Right atrium auricular region (tissue), 2 donors: ENCODE data around the gene CDH16. TPM values are rescaled to one million over a fixed set of nuclear protein-coding genes. Genes with fewer than 3 reads are reported as not detected.

ENCODE experiments used
- DNase-seq: peaks from one replicate; pipeline ENCODE4 v3.0.0-alpha.2; 2019; ENCODE audit warnings: low spot score
- H3K27ac ChIP-seq, 2 donors: fragments of 200-600 bp; sonication (generic); 1 replicate in 1 of 2; 2 replicates in 1 of 2; pipeline ENCODE4 v1.5.1; 2016 to 2019
- H3K27me3 ChIP-seq, 2 donors: fragments of 200-600 bp; sonication (generic); one replicate each; pipeline versions ENCODE4 v1.5.1 to v1.6.0; 2017 to 2019
- H3K36me3 ChIP-seq: fragments of 200-600 bp; sonication (generic); one replicate; pipeline ENCODE4 v1.5.1; 2016
- H3K4me1 ChIP-seq, 2 donors: fragments of 200-600 bp; sonication (generic); one replicate each; pipeline versions ENCODE4 v1.5.1 to v1.6.0; 2017 to 2019
- H3K4me3 ChIP-seq, 2 donors: fragments of 200-600 bp; sonication (generic); 1 replicate in 1 of 2; 2 replicates in 1 of 2; pipeline ENCODE4 v1.5.1; 2017 to 2019; ENCODE audit warnings: mild to moderate bottlenecking in 1 of 2, moderate library complexity in 1 of 2
- H3K9me3 ChIP-seq, 2 donors: fragments of 200-600 bp; sonication (generic); one replicate each; pipeline ENCODE4 v1.5.1; 2019
- total RNA-seq, 2 donors: library from RNA; depleted of rRNA; stranded (reverse); fragments of >200 nt; gene quantifications; one replicate each; pipeline ENCODE4 v1.1.0, GENCODE V29; 2016
- TF ChIP-seq, protein P1 (sequence below), 2 donors: fragments of 200-600 bp; sonication (generic); IDR thresholded peaks; one replicate each; pipeline ENCODE4 v1.5.1; 2019; ENCODE audit warnings: antibody characterized with exemption in 2 of 2

The CDH16 gene
- total RNA-seq, 2 donors from 2014 or later: 0.79 to 1.4 TPM

DNA sequence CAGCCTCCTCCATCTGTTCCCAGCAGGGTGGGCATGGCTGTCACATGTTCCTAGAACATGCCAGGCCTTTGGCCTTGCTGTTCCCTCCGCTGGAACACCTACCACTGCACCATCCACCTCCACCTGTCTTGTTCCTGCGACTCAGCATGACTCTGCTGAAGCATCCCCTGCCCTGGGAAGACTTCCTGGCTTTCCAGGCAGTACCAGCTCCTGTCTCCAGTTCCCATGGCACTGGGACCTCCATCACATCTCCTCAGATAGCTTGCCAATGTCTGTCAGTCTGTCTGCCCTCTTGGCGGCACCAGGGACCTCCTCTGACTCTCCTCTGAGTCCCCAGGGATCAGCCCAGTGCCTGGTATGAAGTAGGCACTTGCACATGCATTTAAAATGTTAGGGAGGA is 22.7 kb downstream of the CDH16 start:
- H3K4me3 ChIP-seq: no peak overlapping the region
- DNase-seq: no peak

DNA sequence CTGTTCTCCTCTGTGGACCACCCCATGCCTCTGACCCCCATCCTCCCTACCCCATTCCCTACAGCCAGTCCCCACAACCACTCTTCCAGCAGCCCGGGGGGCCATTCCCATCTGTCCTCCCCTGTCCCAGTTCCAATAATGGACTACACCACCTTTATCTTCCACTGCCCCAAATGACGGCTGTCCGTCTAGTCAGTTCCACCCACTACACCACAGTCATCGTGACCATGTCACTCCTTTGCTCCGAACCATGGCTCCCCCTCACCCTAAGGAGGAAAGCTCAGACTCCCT is 23.1 kb downstream of the CDH16 start:
- TF ChIP-seq, protein P1, sequence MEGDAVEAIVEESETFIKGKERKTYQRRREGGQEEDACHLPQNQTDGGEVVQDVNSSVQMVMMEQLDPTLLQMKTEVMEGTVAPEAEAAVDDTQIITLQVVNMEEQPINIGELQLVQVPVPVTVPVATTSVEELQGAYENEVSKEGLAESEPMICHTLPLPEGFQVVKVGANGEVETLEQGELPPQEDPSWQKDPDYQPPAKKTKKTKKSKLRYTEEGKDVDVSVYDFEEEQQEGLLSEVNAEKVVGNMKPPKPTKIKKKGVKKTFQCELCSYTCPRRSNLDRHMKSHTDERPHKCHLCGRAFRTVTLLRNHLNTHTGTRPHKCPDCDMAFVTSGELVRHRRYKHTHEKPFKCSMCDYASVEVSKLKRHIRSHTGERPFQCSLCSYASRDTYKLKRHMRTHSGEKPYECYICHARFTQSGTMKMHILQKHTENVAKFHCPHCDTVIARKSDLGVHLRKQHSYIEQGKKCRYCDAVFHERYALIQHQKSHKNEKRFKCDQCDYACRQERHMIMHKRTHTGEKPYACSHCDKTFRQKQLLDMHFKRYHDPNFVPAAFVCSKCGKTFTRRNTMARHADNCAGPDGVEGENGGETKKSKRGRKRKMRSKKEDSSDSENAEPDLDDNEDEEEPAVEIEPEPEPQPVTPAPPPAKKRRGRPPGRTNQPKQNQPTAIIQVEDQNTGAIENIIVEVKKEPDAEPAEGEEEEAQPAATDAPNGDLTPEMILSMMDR (IDR thresholded peaks at IDR 0.05): no peak
- H3K36me3 ChIP-seq: no peaks in the 10 kb centered on the region
- peak overlapping the region; percentile 34 to 36 for H3K27ac ChIP-seq
- no peak overlapping the region for H3K4me3 ChIP-seq
- H3K27me3 ChIP-seq: no peaks in the 10 kb centered on the region
- no peak for DNase-seq
- H3K4me1 ChIP-seq: peaks cover 0 to 28% of the 10 kb centered on the region in 2 donors
- H3K9me3 ChIP-seq: no peaks in the 10 kb centered on the region

More for the DNA sequence above, 22.7 kb downstream of the CDH16 start:
- Histone ChIP-seq H3K36me3 (no peaks in the 10 kb centered on the region), H3K27me3 (no peaks in the 10 kb centered on the region), H3K4me1 (peaks cover 0 to 32% of the 10 kb centered on the region in 2 donors), H3K27ac (no peak overlapping the region), H3K9me3 (no peaks in the 10 kb centered on the region)
- TF ChIP-seq, protein P1 (IDR thresholded peaks at IDR 0.05): no peak

DNA sequence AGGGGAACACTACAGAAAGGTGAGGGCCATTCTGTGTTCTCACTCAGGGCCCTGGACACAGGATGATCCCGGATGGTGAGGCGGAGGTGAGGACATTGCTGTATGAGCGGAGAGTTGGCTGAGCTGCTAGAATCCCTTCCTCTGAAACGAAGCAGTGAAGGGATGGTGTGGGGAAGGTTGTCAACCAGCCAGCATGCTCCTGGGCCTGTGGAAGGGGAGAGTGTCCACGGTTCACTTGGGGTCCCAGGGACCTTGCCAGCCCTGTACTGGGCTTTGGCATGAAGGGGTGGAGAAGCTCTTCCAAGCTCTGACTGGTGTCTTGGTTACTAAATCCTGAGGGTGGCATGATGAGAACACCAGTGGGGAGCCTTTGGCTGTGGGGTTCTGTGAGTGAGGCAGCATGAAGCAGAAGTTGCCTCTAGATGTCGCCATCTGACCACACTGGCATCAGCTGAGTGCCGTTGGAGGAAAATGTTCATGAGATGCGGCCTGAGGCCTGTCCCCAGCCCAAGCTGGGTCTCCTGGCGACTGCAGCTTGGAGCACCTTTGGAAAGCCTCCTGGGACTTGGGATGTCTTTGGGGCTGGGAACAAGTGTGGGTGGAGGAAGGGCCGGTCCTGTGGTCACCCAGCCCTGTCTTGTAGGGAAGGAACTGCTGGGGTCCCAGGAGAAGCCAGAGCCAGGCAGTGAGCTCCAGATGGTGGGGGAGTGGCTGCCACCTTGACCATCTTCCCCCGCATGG is 23.6 kb downstream of the CDH16 start:
- peaks cover 0 to 23% of the 10 kb centered on the region in 2 donors for H3K4me1 ChIP-seq
- TF ChIP-seq, protein P1 (IDR thresholded peaks at IDR 0.05): peak; percentile 69 to 92
- no peaks in the 10 kb centered on the region for H3K36me3 ChIP-seq
- peak overlapping the region; percentile 34 to 36 for H3K27ac ChIP-seq
- no peak for DNase-seq
- H3K9me3 ChIP-seq: no peaks in the 10 kb centered on the region
- H3K27me3 ChIP-seq: no peaks in the 10 kb centered on the region
- H3K4me3 ChIP-seq: no peak overlapping the region

DNA sequence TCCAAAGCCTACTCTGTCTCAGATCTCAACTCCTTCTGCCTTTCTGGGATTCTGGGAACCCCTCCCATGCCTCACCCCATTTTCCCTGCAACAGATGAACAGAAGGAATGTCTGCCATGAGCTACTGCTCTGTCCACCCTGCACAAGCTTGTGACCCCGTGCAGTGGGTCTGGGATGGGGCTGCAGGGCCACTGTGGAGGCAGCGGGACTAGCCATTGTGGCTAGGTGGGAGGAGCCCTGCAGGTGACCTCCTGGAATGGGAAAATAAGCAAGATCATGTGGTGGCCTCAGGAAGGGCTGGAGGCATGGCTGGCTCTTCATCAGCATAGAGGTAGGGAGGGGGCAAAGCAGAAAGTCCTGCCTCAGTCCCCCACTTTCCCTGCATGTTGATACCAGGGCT is 24.6 kb downstream of the CDH16 start:
- H3K27ac ChIP-seq: no peak overlapping the region
- TF ChIP-seq, protein P1 (IDR thresholded peaks at IDR 0.05): no peak
- H3K36me3 ChIP-seq: no peaks in the 10 kb centered on the region
- H3K4me3 ChIP-seq: no peak overlapping the region
- no peaks in the 10 kb centered on the region for H3K27me3 ChIP-seq
- no peak for DNase-seq
- peaks cover 0 to 12% of the 10 kb centered on the region in 2 donors for H3K4me1 ChIP-seq
- H3K9me3 ChIP-seq: no peaks in the 10 kb centered on the region

DNA sequence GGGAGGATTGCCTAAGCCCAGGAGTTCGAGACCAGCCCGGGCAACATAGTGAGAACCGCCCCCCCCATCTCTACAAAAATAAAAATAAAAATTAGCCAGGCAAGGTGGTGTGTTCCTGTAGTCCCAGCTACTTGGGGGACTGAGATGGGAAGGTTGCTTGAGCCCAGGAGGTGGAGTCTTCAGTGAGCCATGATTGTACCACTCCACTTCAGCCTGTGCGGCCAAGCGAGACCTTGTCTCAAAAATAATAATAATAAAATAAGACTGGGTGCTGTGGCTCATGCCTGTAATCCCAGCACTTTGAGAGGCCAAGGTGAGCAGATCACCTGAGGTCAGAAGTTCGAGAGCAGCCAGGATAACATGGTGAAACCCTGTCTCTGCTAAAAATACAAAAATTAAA is 26.9 kb downstream of the CDH16 start:
- TF ChIP-seq, protein P1 (IDR thresholded peaks at IDR 0.05): no peak
- no peaks in the 10 kb centered on the region for H3K27me3 ChIP-seq
- H3K4me3 ChIP-seq: no peak overlapping the region
- H3K27ac ChIP-seq: no peak overlapping the region
- H3K9me3 ChIP-seq: no peaks in the 10 kb centered on the region
- peaks cover 0 to 3% of the 10 kb centered on the region in 2 donors for H3K4me1 ChIP-seq
- H3K36me3 ChIP-seq: no peaks in the 10 kb centered on the region
- no peak for DNase-seq

DNA sequence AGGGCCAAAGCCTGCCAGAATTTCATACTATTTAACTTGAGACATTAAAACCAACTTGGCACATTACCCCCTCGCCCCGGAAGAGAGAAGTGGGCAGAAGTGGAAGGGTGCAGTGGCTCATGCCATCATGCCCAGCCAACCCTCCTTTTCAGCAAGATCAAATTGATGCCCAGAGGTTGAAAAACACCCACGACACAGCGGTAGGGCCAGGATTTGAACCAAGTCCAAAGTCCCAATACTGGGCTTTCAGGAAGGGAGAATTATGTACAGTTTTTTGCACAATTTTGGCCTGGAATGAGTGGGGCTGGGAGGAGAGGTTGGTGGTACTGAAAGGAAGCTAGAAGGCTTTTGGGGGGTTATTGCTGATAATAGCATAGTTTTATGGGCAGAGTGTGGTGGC is 27.3 kb downstream of the CDH16 start:
- no peak for DNase-seq
- TF ChIP-seq, protein P1 (IDR thresholded peaks at IDR 0.05): no peak
- H3K27me3 ChIP-seq: no peaks in the 10 kb centered on the region
- H3K4me3 ChIP-seq: no peak overlapping the region
- H3K36me3 ChIP-seq: no peaks in the 10 kb centered on the region
- no peak overlapping the region for H3K27ac ChIP-seq
- no peaks in the 10 kb centered on the region for H3K9me3 ChIP-seq
- H3K4me1 ChIP-seq: peaks cover 0 to 3% of the 10 kb centered on the region in 2 donors
